Esophagus mucosa (tissue), 1 donor: ENCODE measurements around the gene KIF25. TPM values are rescaled to one million over a fixed set of nuclear protein-coding genes. Genes with fewer than 3 reads are reported as not detected.
A peak's percentile ranks its signal among the peaks of the same experiment; 100 is the strongest.

Experiments used
- ATAC-seq: fragments of 200-7000 bp; cut with Tn5 transposase; one replicate; pipeline ENCODE4 v1.9.1; 2020
- total RNA-seq: library from RNA; stranded (reverse); gene quantifications from one replicate; pipeline ENCODE4 v1.2.4, GENCODE V29; 2023
- donor health status: DM: yes; HTN: yes; CAD: no.

The KIF25 gene
- total RNA-seq, 1 donor from 2014 or later, result not detected

GRCh38 chr6:168018664-168019063, 21.2 kb downstream of the KIF25 start:
- ATAC-seq, result no peak

DNA sequence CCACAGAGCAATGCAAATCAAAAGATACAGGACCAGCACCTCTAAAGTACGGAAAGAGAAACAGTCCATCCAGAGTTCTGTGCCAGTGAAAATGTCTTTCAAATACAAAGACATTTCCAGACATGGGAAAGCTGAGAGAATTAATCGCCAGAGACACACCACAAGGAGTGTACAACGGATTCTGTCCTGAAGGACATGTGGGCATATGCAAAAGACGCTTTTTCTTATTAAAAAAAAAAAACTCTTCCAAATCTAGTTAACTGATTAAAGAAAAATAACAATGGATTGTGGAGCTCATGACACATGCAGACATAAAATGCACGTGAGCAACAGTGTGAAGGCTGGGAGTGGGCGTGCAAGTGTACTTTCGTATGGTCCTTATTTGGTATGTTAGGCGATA, 22.8 kb downstream of the KIF25 start:
- no peak for ATAC-seq

DNA sequence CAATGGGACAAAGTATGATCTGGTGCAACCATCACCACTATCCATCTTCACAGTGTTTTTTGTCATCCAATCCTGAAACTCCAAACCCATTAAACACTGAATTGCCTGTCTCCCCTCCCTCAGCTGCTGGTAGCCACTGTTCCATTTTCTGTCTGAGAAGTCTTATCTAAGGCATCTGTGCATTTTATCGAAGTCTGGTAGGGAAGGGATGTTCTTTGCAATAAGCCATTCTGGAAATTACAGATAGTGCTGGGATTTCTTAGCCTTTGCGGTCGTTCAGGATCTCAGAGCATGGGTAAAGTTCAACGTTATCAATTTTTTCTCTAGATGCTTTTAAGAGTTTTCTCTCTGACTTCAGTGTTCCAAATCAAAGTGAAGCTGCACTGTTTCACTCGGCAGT, 24.1 kb downstream of the KIF25 start:
- no peak for ATAC-seq

GRCh38 chr6:168022488-168023321, 25.2 kb downstream of the KIF25 start:
- no peak for ATAC-seq

- ATAC-seq, result no peak
Observed at GRCh38 chr6:168024951-168025510, 27.6 kb downstream of the KIF25 start.

GRCh38 chr6:168025831-168026710, 28.6 kb downstream of the KIF25 start:
- no peak for ATAC-seq

- ATAC-seq, result no peak
Observed at GRCh38 chr6:168026925-168027324, 29.5 kb downstream of the KIF25 start.

- no peak for ATAC-seq
Observed at GRCh38 chr6:168027521-168027920, 30.1 kb downstream of the KIF25 start.

DNA sequence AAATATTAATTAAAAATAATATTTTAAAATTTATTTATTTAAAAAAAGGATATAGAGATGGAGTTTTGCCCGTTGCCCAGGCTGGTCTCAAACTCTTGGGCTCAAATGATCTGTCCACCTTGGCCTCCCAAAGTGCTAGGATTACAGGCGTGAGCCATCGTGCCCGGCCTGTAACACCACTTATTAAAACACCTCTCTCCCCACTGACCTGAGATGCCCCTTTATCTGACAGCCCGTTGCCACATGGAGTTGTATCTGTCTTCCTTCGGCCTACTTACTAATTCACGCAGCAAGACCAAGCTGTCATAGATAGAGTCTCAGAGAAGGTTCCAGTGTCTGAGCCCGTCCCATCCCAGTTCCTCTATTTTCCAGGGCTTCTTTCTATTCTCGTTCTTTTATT, 30.7 kb downstream of the KIF25 start:
- no peak for ATAC-seq

GRCh38 chr6:168029459-168030217, 32.2 kb downstream of the KIF25 start:
- ATAC-seq, result peak; percentile 54

GRCh38 chr6:168030218-168030746, 32.8 kb downstream of the KIF25 start:
- no peak for ATAC-seq

- ATAC-seq, result no peak
Observed at GRCh38 chr6:168030908-168031307, 33.4 kb downstream of the KIF25 start.

- no peak for ATAC-seq
Observed at GRCh38 chr6:168031411-168031971, 34.0 kb downstream of the KIF25 start.

DNA sequence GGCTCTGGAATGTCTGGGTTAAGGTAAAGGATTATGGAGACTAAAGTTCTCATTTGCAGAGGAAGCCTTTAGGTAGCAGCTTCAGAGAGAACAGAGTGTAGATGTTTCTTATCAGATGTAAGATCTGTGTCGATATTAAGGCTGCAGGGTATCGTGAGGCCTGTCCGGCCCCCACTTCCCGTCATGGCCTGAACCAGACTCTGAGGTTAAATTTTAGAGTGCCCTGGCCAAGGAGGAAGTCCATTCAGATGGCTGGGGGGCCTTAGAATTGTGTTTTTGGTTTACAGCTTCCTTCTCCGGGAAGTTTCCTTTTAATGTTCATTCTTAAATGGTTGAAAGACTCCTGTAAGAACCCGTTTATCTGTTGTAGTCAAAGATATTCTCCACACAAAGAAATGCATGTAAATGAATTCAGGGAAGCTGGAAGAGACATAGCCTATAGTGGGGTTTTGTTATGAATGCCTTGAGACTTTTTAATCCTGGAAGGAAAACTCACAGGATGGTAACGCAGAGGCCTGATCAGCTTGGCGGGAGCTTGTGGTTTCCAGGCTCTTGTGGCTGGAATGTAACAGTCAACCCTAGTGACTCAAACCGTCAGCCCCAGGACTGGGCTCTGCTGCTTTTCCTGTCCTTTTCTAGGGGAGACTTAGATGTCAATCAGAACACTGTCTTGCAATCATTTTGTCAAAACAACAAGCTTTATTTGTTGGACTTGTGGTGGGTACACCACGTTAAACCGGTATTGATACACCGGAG, 34.7 kb downstream of the KIF25 start:
- no peak for ATAC-seq

DNA sequence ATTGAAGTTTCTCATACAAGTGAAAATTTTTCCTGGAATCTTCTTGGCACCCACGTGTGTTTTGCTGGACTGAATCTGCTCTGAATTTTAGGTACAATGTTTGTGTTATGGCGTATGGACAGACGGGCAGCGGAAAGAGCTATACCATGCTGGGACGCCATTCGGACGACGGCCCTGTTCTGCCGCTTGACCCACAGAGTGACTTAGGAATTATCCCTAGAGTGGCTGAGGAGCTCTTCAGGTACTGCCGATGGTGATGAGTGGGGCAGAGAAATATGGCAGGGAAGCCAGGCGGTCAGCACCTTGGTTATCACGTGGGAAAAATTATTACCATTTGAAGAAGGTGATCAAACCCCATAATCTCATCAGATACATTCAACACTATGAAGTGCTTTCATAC, 36.3 kb downstream of the KIF25 start:
- ATAC-seq, result no peak

GRCh38 chr6:168034537-168034936, 37.1 kb downstream of the KIF25 start:
- no peak for ATAC-seq

- ATAC-seq, result peak; percentile 49
Observed at GRCh38 chr6:168035098-168035660, 37.7 kb downstream of the KIF25 start.

- peak; percentile 66 for ATAC-seq
Observed at GRCh38 chr6:168035661-168036545, 38.4 kb downstream of the KIF25 start.

DNA sequence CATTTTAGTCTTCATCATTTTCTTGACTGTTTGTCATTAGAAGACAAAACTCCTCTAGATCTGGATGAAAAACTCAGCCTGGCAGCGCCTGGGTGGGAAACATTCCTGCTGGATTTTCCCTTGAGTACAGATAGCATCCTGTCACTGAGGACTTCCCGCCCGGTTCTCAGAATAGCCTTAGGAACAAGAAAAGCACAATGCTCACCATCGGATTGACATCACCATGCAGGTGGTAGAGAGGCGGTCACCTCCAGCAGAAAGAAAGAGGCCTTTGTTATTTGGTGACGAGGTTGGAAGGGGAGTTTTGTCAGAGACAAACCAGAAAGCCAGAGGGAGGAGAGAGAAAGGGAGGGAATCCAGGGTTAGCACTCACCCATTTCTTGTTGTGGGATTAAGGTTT, 39.8 kb downstream of the KIF25 start:
- peak; percentile 4 for ATAC-seq

DNA sequence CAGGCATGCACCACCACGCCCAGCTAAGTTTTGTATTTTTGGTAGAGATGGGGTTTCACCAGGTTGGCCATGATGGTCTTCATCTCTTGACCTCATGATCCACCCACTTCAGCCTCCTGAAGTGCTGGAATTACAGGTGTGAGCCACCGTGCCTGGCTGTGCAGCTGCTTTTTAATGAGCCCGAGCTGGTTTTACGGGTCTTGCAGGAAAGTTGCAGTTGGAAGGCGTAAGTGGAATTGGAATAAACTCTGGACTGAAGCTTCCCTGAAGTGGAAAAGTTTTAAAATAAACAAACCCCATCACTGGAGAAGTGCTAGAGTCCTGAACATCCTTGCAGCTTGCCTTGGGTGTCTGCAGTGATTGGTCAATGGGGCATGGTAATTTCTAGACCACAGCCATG, 40.4 kb downstream of the KIF25 start:
- peak; percentile 27 for ATAC-seq
